ENCODE data around the gene CYP27B1. TPM values are rescaled to one million over a fixed set of nuclear protein-coding genes. Genes with fewer than 3 reads are reported as not detected.
A peak's percentile ranks its signal among the peaks of the same experiment; 100 is the strongest.
"Not testable (repeated sequence)": the region's sequence is repeated elsewhere in the genome, so short reads cannot be mapped to it uniquely, and the experiment has no call there.

Gene CYP27B1
- total RNA-seq, 2 experiments from 2014 or later = 1.9 to 2.3 TPM

GRCh38 chr12:57724936-57725740 is 41.7 kb downstream of the CYP27B1 start:
- Mint-ChIP-seq H3K36me3 (ENCODE audit: low read depth) (peaks cover 51% of the 10 kb centered on the region), H3K27ac (no peak overlapping the region)

GRCh38 chr12:57724003-57724935 is 42.6 kb downstream of the CYP27B1 start:
- H3K4me1 Mint-ChIP-seq = peaks cover 6% of the 10 kb centered on the region
- H3K27me3 Mint-ChIP-seq = no peaks in the 10 kb centered on the region
- peaks cover 50% of the 10 kb centered on the region for H3K36me3 Mint-ChIP-seq (ENCODE audit: low read depth)
- no peaks in the 10 kb centered on the region for H3K9me3 Mint-ChIP-seq
- CTCF ChIA-PET = no interaction called here
- POLR2A ChIA-PET = no interaction called here
- H3K4me3 Mint-ChIP-seq = no peak overlapping the region
- H3K27ac Mint-ChIP-seq = no peak overlapping the region
- peak; percentile 5 for DNase-seq

More at GRCh38 chr12:57724936-57725740, 41.7 kb downstream of the CYP27B1 start:
- H3K4me3 Mint-ChIP-seq = no peak overlapping the region
- H3K9me3 Mint-ChIP-seq = no peaks in the 10 kb centered on the region
- ChIA-PET POLR2A (no interaction called here), CTCF (interaction anchor here (1.2 kb wide), 1 partner anchor 55 kb away, joined by 3 read pairs; no protein-coding TSS in a partner anchor)
- peaks cover 6% of the 10 kb centered on the region for H3K4me1 Mint-ChIP-seq
- no peaks in the 10 kb centered on the region for H3K27me3 Mint-ChIP-seq
- peak; percentile 4 for DNase-seq

GRCh38 chr12:57723630-57723962 is 43.3 kb downstream of the CYP27B1 start:
- Mint-ChIP-seq H3K36me3 (ENCODE audit: low read depth) (peaks cover 52% of the 10 kb centered on the region), H3K27ac (peak overlapping the region; percentile 41)

GRCh38 chr12:57722716-57723629 is 43.9 kb downstream of the CYP27B1 start:
- Mint-ChIP-seq H3K4me1 (peaks cover 6% of the 10 kb centered on the region), H3K36me3 (ENCODE audit: low read depth) (peaks cover 52% of the 10 kb centered on the region), H3K27ac (peak overlapping the region; percentile 65), H3K4me3 (peak overlapping the region; percentile 16), H3K9me3 (no peaks in the 10 kb centered on the region), H3K27me3 (no peaks in the 10 kb centered on the region)
- peak; percentile 5 for DNase-seq
- CTCF ChIA-PET = interaction anchor here (1.1 to 2.4 kb wide), 2 partner anchors 11 to 29 kb away, joined by 5 to 8 read pairs; partner anchors contain the start of gene OS9
- POLR2A ChIA-PET = no interaction called here

More at GRCh38 chr12:57723630-57723962, 43.3 kb downstream of the CYP27B1 start:
- ChIA-PET CTCF (no interaction called here), POLR2A (no interaction called here)
- no peak overlapping the region for H3K4me3 Mint-ChIP-seq
- H3K9me3 Mint-ChIP-seq = no peaks in the 10 kb centered on the region
- H3K4me1 Mint-ChIP-seq = peaks cover 6% of the 10 kb centered on the region
- no peaks in the 10 kb centered on the region for H3K27me3 Mint-ChIP-seq
- DNase-seq = no peak

- H3K4me3 Mint-ChIP-seq, H3K9me3 Mint-ChIP-seq, H3K27me3 Mint-ChIP-seq, POLR2A ChIA-PET, H3K4me1 Mint-ChIP-seq: not testable (repeated sequence)
- DNase-seq = peak; percentile 3
- CTCF ChIA-PET = interaction anchor here (1.1 to 2.4 kb wide), 2 partner anchors 12 to 28 kb away, joined by 5 to 8 read pairs; partner anchors contain the start of gene OS9
- peak overlapping the region; percentile 2 for H3K27ac Mint-ChIP-seq
- peaks cover 49% of the 10 kb centered on the region for H3K36me3 Mint-ChIP-seq (ENCODE audit: low read depth)
Observed at GRCh38 chr12:57721846-57722608, 44.9 kb downstream of the CYP27B1 start.

GRCh38 chr12:57720606-57721595 is 46.0 kb downstream of the CYP27B1 start:
- DNase-seq = peak; percentile 6
- H3K27ac Mint-ChIP-seq = peak overlapping the region; percentile 77
- no peaks in the 10 kb centered on the region for H3K9me3 Mint-ChIP-seq
- H3K4me3 Mint-ChIP-seq = no peak overlapping the region
- ChIA-PET CTCF (interaction anchor here (1.1 to 2.4 kb wide), 4 partner anchors 8 to 138 kb away, joined by 3 to 8 read pairs (median 3); no protein-coding TSS in a partner anchor), POLR2A (interaction anchor here (0.6 kb wide), 1 partner anchor 14 kb away, joined by 3 read pairs; no protein-coding TSS in a partner anchor)
- H3K27me3 Mint-ChIP-seq = no peaks in the 10 kb centered on the region
- H3K4me1 Mint-ChIP-seq = peaks cover 4% of the 10 kb centered on the region
- H3K36me3 Mint-ChIP-seq (ENCODE audit: low read depth) = peaks cover 49% of the 10 kb centered on the region

GRCh38 chr12:57719777-57720605 is 46.9 kb downstream of the CYP27B1 start:
- ChIA-PET POLR2A (interaction anchor here (0.6 kb wide), 1 partner anchor 14 kb away, joined by 3 read pairs; no protein-coding TSS in a partner anchor), CTCF (interaction anchor here (1.1 to 1.5 kb wide), 3 partner anchors 9 to 138 kb away, joined by 3 read pairs; no protein-coding TSS in a partner anchor)
- Mint-ChIP-seq H3K4me3 (no peak overlapping the region), H3K27ac (peak overlapping the region; percentile 77), H3K27me3 (no peaks in the 10 kb centered on the region), H3K9me3 (no peaks in the 10 kb centered on the region), H3K4me1 (peaks cover 3% of the 10 kb centered on the region), H3K36me3 (ENCODE audit: low read depth) (peaks cover 49% of the 10 kb centered on the region)
- DNase-seq = peak; percentile 5

GRCh38 chr12:57718641-57719528 is 48.0 kb downstream of the CYP27B1 start:
- ChIA-PET CTCF (interaction anchor here (1.2 to 1.5 kb wide), 2 partner anchors 9 to 136 kb away, joined by 3 read pairs; no protein-coding TSS in a partner anchor), POLR2A (no interaction called here)
- peak; percentile 5 for DNase-seq
- no peaks in the 10 kb centered on the region for H3K27me3 Mint-ChIP-seq
- peaks cover 46% of the 10 kb centered on the region for H3K36me3 Mint-ChIP-seq (ENCODE audit: low read depth)
- H3K4me1 Mint-ChIP-seq = no peaks in the 10 kb centered on the region
- no peaks in the 10 kb centered on the region for H3K9me3 Mint-ChIP-seq
- H3K4me3 Mint-ChIP-seq = no peak overlapping the region
- H3K27ac Mint-ChIP-seq = peak overlapping the region; percentile 81

- DNase-seq = peak; percentile 4
- Mint-ChIP-seq H3K9me3 (no peaks in the 10 kb centered on the region), H3K27ac (no peak overlapping the region), H3K36me3 (ENCODE audit: low read depth) (peaks cover 46% of the 10 kb centered on the region), H3K4me1 (no peaks in the 10 kb centered on the region), H3K4me3 (no peak overlapping the region), H3K27me3 (no peaks in the 10 kb centered on the region)
- POLR2A ChIA-PET = no interaction called here
- CTCF ChIA-PET = interaction anchor here (0.6 to 1.0 kb wide), 2 partner anchors 85 to 478 kb away, joined by 4 read pairs; partner anchors contain the start of gene B4GALNT1
Observed at GRCh38 chr12:57717846-57718640, 48.8 kb downstream of the CYP27B1 start.

All from activated CD4-positive, alpha-beta T cell treated with anti-CD3 and anti-CD28 coated beads, Interleukin-2, amount 10 ng/mL, durations not matched to agents 7 days and 5 days (primary cell).